Stimulated activated CD8-positive, alpha-beta memory T cell treated with anti-CD3 and anti-CD28 coated beads, Interleukin-4, amount 100 ng/mL, for 24 hours (primary cell): ENCODE measurements around the gene TOB1.

Experiments
- DNase-seq: peaks from one replicate; pipeline ENCODE4 v3.0.0-alpha.2; 2020; ENCODE audit warnings: low read depth

TOB1 gene

GRCh38 chr17:50832267-50832863 is 33.8 kb downstream of the TOB1 start:
- DNase-seq: no peak

GRCh38 chr17:50831471-50831928 is 34.7 kb downstream of the TOB1 start:
- DNase-seq: no peak

- DNase-seq: no peak
Observed at GRCh38 chr17:50830994-50831393, 35.2 kb downstream of the TOB1 start.

DNA sequence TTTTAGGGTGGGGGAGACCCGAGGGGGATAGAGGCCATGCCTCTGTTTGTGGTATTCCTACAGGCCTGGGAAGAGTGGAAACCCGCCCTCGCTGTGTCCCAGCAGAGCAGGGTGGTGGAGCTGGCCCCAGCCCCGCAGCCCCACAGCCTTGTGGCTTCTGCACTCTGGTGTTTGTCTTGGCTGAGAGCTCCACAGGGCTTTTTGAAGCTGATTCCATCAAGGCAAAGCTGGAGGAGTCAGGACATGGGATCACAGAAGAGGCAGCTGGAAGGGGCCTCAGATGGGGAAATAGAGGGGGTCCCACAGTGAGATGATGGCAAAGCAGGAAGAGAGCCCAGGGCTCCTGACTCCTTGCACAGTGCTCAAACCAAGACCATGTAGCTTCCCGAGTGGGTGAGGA is 35.8 kb downstream of the TOB1 start:
- DNase-seq: no peak

GRCh38 chr17:50829332-50829731 is 36.8 kb downstream of the TOB1 start:
- no peak for DNase-seq

GRCh38 chr17:50828508-50829170 is 37.5 kb downstream of the TOB1 start:
- DNase-seq: no peak

DNA sequence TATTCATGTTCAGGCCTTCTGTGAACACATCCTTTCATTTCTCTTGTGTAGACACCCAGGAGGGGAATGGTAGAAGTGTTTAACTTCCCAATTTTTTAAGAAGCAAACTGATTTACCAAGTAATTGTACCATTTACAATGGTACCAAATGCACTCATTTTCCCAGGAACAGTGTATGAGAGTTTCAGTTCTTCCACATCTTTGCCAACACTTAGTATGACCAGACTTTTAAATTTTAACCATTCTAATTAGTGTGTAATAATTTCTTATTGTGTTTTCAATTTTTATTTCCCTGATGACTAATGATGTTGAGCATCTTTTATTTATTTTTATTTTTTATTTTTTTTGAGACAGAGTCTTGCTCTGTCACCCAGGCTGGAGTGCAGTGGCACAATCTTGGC is 41.0 kb downstream of the TOB1 start:
- DNase-seq: no peak

DNA sequence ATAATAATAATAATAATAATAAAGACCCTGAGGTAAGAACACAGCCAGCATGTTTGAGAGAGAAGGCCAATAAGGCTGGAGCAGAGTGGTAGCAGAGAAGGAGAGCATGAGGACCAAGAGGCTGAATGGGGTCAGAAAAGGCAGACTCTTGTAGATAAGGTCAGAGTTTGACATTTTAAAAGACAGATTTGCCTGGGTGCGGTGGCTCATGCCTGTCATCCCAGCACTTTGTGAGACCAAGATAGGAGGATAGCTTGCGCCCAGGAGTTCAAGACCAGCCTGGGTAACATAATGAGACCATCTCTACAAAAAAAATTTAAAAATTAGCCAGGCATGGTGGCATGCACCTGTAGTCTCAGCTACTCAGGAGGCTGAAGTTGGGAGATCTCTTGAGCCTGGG is 41.7 kb downstream of the TOB1 start:
- no peak for DNase-seq

GRCh38 chr17:50822550-50822949 is 43.6 kb downstream of the TOB1 start:
- DNase-seq: no peak

DNA sequence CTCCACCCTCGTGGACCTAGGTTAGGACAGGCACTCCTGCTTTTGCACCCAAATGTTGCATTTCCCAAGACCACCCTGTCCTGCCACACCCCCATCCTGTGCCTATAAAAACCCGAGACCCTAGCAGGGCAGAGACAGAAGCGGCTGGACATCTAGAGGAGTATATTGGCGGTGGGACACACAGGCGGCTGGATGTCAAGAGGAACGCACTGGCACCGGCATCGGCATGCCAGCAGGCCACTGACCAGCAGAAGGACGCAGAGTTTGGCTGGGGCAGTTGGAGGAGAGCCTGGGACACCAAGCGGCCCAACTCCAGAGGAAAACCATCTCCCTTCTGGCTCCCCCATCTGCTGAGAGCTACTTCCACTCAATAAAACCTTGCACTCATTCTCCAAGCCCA is 45.5 kb downstream of the TOB1 start:
- no peak for DNase-seq

DNA sequence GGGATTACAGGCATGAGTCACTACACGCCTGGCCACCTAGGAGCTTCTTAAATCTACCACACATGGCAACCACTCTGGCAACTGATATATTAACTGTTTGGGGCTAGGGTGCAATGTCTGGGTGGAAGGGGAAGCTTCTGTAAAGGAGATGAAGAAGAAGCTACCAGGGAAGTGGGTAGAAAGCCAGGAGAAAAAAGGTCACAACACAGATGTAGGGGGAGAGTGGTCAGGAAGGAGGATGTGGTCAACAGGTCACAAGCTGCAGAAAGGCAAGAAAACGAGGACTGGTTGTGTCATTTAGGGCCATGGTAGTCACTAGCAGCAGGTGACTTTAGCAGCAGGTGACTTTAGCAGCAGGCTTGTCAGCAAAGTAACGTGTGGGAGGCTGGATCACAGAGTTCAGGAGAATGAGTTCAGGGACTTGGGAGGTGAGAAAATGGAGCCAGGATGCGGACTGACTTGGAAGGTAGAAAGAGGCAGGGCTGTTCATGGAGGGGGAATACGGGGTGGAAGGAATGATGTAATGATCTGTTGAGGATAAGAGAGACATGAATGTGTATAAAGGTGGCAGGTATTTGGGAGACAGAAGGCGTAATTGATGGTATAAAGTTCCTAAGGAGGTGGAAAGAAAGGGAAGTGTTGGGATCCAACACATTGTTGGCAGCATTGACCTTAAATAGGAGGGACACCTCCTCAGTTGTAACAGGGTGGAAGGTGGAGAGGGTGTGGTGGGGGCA is 47.1 kb downstream of the TOB1 start:
- no peak for DNase-seq

GRCh38 chr17:50818261-50818660 is 47.9 kb downstream of the TOB1 start:
- DNase-seq: no peak

DNA sequence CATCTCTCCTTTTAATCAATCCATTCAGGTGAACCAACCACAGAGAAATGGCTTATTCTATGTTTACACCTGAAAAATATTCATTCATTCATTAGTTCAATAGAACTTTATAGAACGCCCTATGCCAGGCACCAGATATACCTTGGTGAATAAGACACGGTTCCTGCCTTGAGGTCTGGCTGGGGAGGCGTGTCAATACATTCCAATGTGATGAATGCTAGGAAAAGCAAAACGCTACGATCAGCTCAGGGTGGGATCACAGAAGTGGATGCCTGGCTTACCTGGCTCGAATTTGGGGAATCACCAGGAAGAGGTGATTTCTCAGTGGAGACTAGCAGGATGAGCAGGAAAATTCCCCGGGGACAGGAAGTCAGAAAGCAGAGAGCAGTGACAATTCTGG is 48.3 kb downstream of the TOB1 start:
- no peak for DNase-seq

GRCh38 chr17:50816771-50817751 is 49.1 kb downstream of the TOB1 start:
- peak; percentile 41 for DNase-seq

GRCh38 chr17:50816271-50816670 is 49.9 kb downstream of the TOB1 start:
- no peak for DNase-seq

GRCh38 chr17:50815400-50815799 is 50.8 kb downstream of the TOB1 start:
- no peak for DNase-seq

DNA sequence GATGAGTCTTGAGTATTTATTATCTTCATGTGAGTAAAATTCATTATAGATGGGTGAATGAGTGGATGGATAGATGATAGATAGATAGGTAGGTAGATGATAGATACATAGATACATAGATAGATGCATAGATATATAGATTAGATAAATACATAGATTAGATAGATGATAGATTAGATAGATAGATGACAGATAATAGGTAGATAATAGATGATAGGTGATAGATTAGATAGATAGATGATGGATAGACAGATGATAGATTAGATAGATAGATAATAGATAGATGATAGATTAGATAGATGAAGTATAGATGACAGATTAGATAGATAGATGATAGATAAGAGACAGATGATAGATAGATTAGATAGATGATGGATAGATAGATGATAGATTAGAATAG is 52.6 kb downstream of the TOB1 start:
- DNase-seq: no peak
